Natural killer cell (primary cell): ENCODE measurements around the gene TNFRSF9. TPM values are rescaled to one million over a fixed set of nuclear protein-coding genes. Genes with fewer than 3 reads are reported as not detected.
A peak's percentile ranks its signal among the peaks of the same experiment; 100 is the strongest.

ENCODE experiments used
- ATAC-seq, 3 donors: fragments of 150-1000 bp in 2 of 3; fragments of 200-7000 bp in 1 of 3; cut with Tn5 transposase; 1 replicate in 1 of 3; 2 replicates in 2 of 3; pipeline ENCODE4 v1.10.0; 2021; ENCODE audit warnings: mild to moderate bottlenecking in 2 of 3, moderate library complexity in 2 of 3
- DNase-seq, 2 donors: peaks; one replicate each; pipeline versions ENCODE4 v3.0.0 to v3.0.0-alpha.2; 2013 to 2021; ENCODE audit warnings: mixed read lengths in 1 of 2
- H3K27ac ChIP-seq: one replicate; pipeline ENCODE4 v1.5.1; 2013; ENCODE audit warnings: mild to moderate bottlenecking, low read length
- H3K27me3 ChIP-seq: one replicate; pipeline ENCODE4 v1.6.1; 2013; ENCODE audit warnings: low read length; ENCODE audit not compliant: control insufficient read depth, insufficient read depth
- H3K36me3 ChIP-seq: one replicate; pipeline ENCODE4 v1.6.1; 2013; ENCODE audit warnings: low read length; ENCODE audit not compliant: control insufficient read depth, insufficient read depth
- H3K4me1 ChIP-seq: one replicate; pipeline ENCODE4 v1.6.1; 2013; ENCODE audit warnings: low read length; ENCODE audit not compliant: control insufficient read depth, insufficient read depth
- H3K4me3 ChIP-seq: one replicate; pipeline ENCODE4 v1.5.1; 2013; ENCODE audit warnings: low read length
- H3K9me3 ChIP-seq: one replicate; pipeline ENCODE4 v1.6.1; 2013; ENCODE audit warnings: low read length; ENCODE audit not compliant: control insufficient read depth, insufficient read depth
- H3K27ac Mint-ChIP-seq, 2 donors: one replicate each; pipeline ENCODE4 v1.8.0; 2022; ENCODE audit warnings: mild to moderate bottlenecking in 2 of 2, mixed read lengths in 2 of 2, moderate library complexity in 1 of 2
- H3K27me3 Mint-ChIP-seq, 2 donors: one replicate each; pipeline ENCODE4 v1.8.0; 2022; ENCODE audit warnings: low read depth in 2 of 2, mixed read lengths in 2 of 2
- H3K36me3 Mint-ChIP-seq: one replicate; pipeline ENCODE4 v1.8.0; 2022; ENCODE audit warnings: mixed read lengths
- H3K4me1 Mint-ChIP-seq, 2 donors: one replicate each; pipeline ENCODE4 v1.8.0; 2022; ENCODE audit warnings: mixed read lengths in 2 of 2
- H3K4me3 Mint-ChIP-seq: one replicate; pipeline ENCODE4 v1.8.0; 2022; ENCODE audit warnings: mild to moderate bottlenecking, moderate library complexity, mixed read lengths
- H3K9me3 Mint-ChIP-seq, 2 donors: one replicate each; pipeline ENCODE4 v1.8.0; 2022; ENCODE audit warnings: mixed read lengths in 2 of 2
- CTCF ChIP-seq: fragments of 200-600 bp; IDR thresholded peaks from one replicate; pipeline ENCODE4 v1.8.0; 2022; ENCODE audit warnings: antibody characterized with exemption
- WGBS: methylation state at CpG from one replicate; pipeline ENCODE4 v1.1.7; 2013; ENCODE audit warnings: missing lambda C conversion rate; ENCODE audit not compliant: insufficient coverage; 5-methylcytosine and 5-hydroxymethylcytosine counted together
- intact Hi-C: fragments of 100-400 bp; cut with micrococcal nuclease; formaldehyde crosslinking; loops from one replicate; pipeline ENCODE4 v1.14.2; 2022
- total RNA-seq, 4 donors: library from RNA; stranded (reverse); fragments of 120-200 nt in 1 of 4; gene quantifications; one replicate each; pipeline versions ENCODE4 v1.2.3 to v1.2.4, GENCODE V29; 2013 to 2022

The TNFRSF9 gene
- total RNA-seq, 3 donors from 2014 or later (not counting 1 experiment from before 2014, with no cell fraction given) = 2.6 to 6.4 (median 4.2) TPM

GRCh38 chr1:7912145-7912544 is 28.5 kb downstream of the TNFRSF9 start:
- Histone ChIP-seq H3K27ac (no peak overlapping the region), H3K4me1 (peaks cover 43% of the 10 kb centered on the region), H3K4me3 (no peak overlapping the region), H3K9me3 (no peaks in the 10 kb centered on the region), H3K36me3 (no peaks in the 10 kb centered on the region), H3K27me3 (no peaks in the 10 kb centered on the region)
- peak in 1 of 3 donors; percentile 28 for ATAC-seq
- Mint-ChIP-seq H3K27me3 (no peaks in the 10 kb centered on the region), H3K4me1 (peaks cover 35 to 41% of the 10 kb centered on the region in 2 donors), H3K27ac (peak overlapping the region; percentile 72 to 86), H3K9me3 (no peaks in the 10 kb centered on the region), H3K4me3 (peak overlapping the region; percentile 84), H3K36me3 (no peaks in the 10 kb centered on the region)
- intact Hi-C loops = no loop called here
- peak in 1 of 2 donors; percentile 25 for DNase-seq
- no peak for TF ChIP-seq CTCF
- WGBS = 90% methylated on average over 3 of the region's 3 CpGs

GRCh38 chr1:7905262-7905661 is 35.4 kb downstream of the TNFRSF9 start:
- 85% methylated on average over 12 of the region's 12 CpGs for WGBS
- DNase-seq (no peak), ATAC-seq (no peak)
- Mint-ChIP-seq H3K4me3 (no peak overlapping the region), H3K27ac (peak overlapping the region; percentile 10 to 19), H3K4me1 (peaks cover 24 to 35% of the 10 kb centered on the region in 2 donors), H3K27me3 (no peaks in the 10 kb centered on the region), H3K36me3 (no peaks in the 10 kb centered on the region), H3K9me3 (no peaks in the 10 kb centered on the region)
- intact Hi-C loops = no loop called here
- no peaks in the 10 kb centered on the region for H3K9me3 ChIP-seq
- H3K4me3 ChIP-seq = no peak overlapping the region
- H3K27ac ChIP-seq = no peak overlapping the region
- no peaks in the 10 kb centered on the region for H3K27me3 ChIP-seq
- no peak for TF ChIP-seq CTCF
- H3K36me3 ChIP-seq = no peaks in the 10 kb centered on the region
- peaks cover 16% of the 10 kb centered on the region for H3K4me1 ChIP-seq

- H3K9me3 ChIP-seq = no peaks in the 10 kb centered on the region
- peak overlapping the region; percentile 1 for H3K4me3 ChIP-seq
- no peak overlapping the region for H3K27ac ChIP-seq
- ATAC-seq (peak; percentile 51 to 75 (median 69)), DNase-seq (peak; percentile 43 to 86)
- intact Hi-C loops = loop anchor here (1.0 to 5.0 kb wide), 4 partner anchors 38 to 236 kb away; partner anchors contain the start of genes PARK7 and TNFRSF9
- no peaks in the 10 kb centered on the region for H3K27me3 ChIP-seq
- 3% methylated on average over 19 of the region's 21 CpGs for WGBS
- H3K4me1 ChIP-seq = peaks cover 35% of the 10 kb centered on the region
- Mint-ChIP-seq H3K36me3 (no peaks in the 10 kb centered on the region), H3K4me3 (peak overlapping the region; percentile 82), H3K27me3 (no peaks in the 10 kb centered on the region), H3K27ac (peak overlapping the region; percentile 85), H3K4me1 (peaks cover 48 to 60% of the 10 kb centered on the region in 2 donors), H3K9me3 (peaks cover 0 to 3% of the 10 kb centered on the region in 2 donors)
- TF ChIP-seq CTCF = peak; percentile 68
- H3K36me3 ChIP-seq = no peaks in the 10 kb centered on the region
Observed at GRCh38 chr1:7902478-7903085, 38.1 kb downstream of the TNFRSF9 start.
